ENCODE data around the gene FAM171A2. TPM values are rescaled to one million over a fixed set of nuclear protein-coding genes. Genes with fewer than 3 reads are reported as not detected.

Gene FAM171A2
- total and polyA plus RNA-seq, 2 donors from 2014 or later = 0.94 to 1.6 TPM

GRCh38 chr17:44346064-44346844, 17.4 kb downstream of the FAM171A2 start:
- H3K4me1 ChIP-seq (ENCODE audit: control insufficient read depth in 2 of 3, insufficient read depth in 2 of 3, low read depth in 1 of 3, low read length in 3 of 3) = peaks cover 0 to 13% (median 0%) of the 10 kb centered on the region in 3 donors
- no peaks in the 10 kb centered on the region for H3K27me3 ChIP-seq (ENCODE audit: control insufficient read depth, insufficient read depth, low read length)
- H3K36me3 ChIP-seq (ENCODE audit: control insufficient read depth in 2 of 3, insufficient read depth in 3 of 3, low read length in 3 of 3) = peaks cover 0 to 6% (median 2%) of the 10 kb centered on the region in 3 donors
- FAIRE-seq (no peak), DNase-seq (no peak)
- H3K9me3 ChIP-seq (ENCODE audit: control insufficient read depth in 2 of 3, insufficient read depth in 1 of 3, low read length in 3 of 3) = no peaks in the 10 kb centered on the region
- peak overlapping the region in 2 of 3 donors; percentile 93 to 99 for H3K9ac ChIP-seq (ENCODE audit: low read length in 3 of 3)
- no peak overlapping the region for H3K27ac ChIP-seq (ENCODE audit: low read depth in 2 of 2, low read length in 2 of 2)
- no peak for TF ChIP-seq CTCF (IDR thresholded peaks at IDR 0.05; ENCODE audit: borderline replicate concordance, extremely low read depth, insufficient read depth)
- intact Hi-C loops (cut with DNase I) = no loop called here
- H3K4me3 ChIP-seq (ENCODE audit: low read length in 3 of 3) = peak overlapping the region in 2 of 3 donors; percentile 97 to 99

GRCh38 chr17:44345454-44346026, 18.1 kb downstream of the FAM171A2 start:
- intact Hi-C loops (cut with DNase I) = no loop called here
- peak; percentile 77 to 95 (median 87) for DNase-seq
- H3K27me3 ChIP-seq (ENCODE audit: control insufficient read depth, insufficient read depth, low read length) = no peaks in the 10 kb centered on the region
- peak; percentile 54 for TF ChIP-seq CTCF (IDR thresholded peaks at IDR 0.05; ENCODE audit: borderline replicate concordance, extremely low read depth, insufficient read depth)
- H3K9ac ChIP-seq (ENCODE audit: low read length in 3 of 3) = peak overlapping the region; percentile 46 to 99 (median 93)
- no peaks in the 10 kb centered on the region for H3K36me3 ChIP-seq (ENCODE audit: control insufficient read depth in 2 of 3, insufficient read depth in 3 of 3, low read length in 3 of 3)
- no peak for FAIRE-seq
- H3K4me1 ChIP-seq (ENCODE audit: control insufficient read depth in 2 of 3, insufficient read depth in 2 of 3, low read depth in 1 of 3, low read length in 3 of 3) = peaks cover 0 to 13% (median 0%) of the 10 kb centered on the region in 3 donors
- peak overlapping the region; percentile 74 to 99 (median 97) for H3K4me3 ChIP-seq (ENCODE audit: low read length in 3 of 3)
- H3K27ac ChIP-seq (ENCODE audit: low read depth in 2 of 2, low read length in 2 of 2) = peak overlapping the region; percentile 71 to 77
- no peaks in the 10 kb centered on the region for H3K9me3 ChIP-seq (ENCODE audit: control insufficient read depth in 2 of 3, insufficient read depth in 1 of 3, low read length in 3 of 3)

DNA sequence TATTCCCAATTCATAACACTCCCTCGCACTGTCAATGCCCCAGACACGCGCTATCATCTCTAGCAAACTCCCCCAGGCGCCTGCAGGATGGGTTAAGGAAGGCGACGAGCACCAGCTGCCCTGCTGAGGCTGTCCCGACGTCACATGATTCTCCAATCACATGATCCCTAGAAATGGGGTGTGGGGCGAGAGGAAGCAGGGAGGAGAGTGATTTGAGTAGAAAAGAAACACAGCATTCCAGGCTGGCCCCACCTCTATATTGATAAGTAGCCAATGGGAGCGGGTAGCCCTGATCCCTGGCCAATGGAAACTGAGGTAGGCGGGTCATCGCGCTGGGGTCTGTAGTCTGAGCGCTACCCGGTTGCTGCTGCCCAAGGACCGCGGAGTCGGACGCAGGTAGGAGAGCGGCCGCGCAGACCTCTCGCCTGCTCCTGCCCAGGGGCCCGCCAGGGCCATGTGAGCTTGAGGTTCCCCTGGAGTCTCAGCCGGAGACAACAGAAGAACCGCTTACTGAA, 18.7 kb downstream of the FAM171A2 start, which contains the start of gene GRN:
Gene GRN (plus strand): TSS at position 364 of the 515 bp plus-strand sequence. CDS start 3,863 bp downstream, outside the sequence.
- DNase-seq (peak; percentile 96 to 100 (median 98)), FAIRE-seq (peak; percentile 92)
- no peaks in the 10 kb centered on the region for H3K36me3 ChIP-seq (ENCODE audit: control insufficient read depth in 2 of 3, insufficient read depth in 3 of 3, low read length in 3 of 3)
- intact Hi-C loops (cut with DNase I) = no loop called here
- peak within 1 kb of the TSS; percentile 46 to 99 (median 93) for H3K9ac ChIP-seq (ENCODE audit: low read length in 3 of 3)
- H3K4me1 ChIP-seq (ENCODE audit: control insufficient read depth in 2 of 3, insufficient read depth in 2 of 3, low read depth in 1 of 3, low read length in 3 of 3) = peaks cover 0 to 13% (median 0%) of the 10 kb centered on the region in 3 donors
- H3K9me3 ChIP-seq (ENCODE audit: control insufficient read depth in 2 of 3, insufficient read depth in 1 of 3, low read length in 3 of 3) = no peaks in the 10 kb centered on the region
- peak within 1 kb of the TSS; percentile 74 to 99 (median 97) for H3K4me3 ChIP-seq (ENCODE audit: low read length in 3 of 3)
- TF ChIP-seq CTCF (IDR thresholded peaks at IDR 0.05; ENCODE audit: borderline replicate concordance, extremely low read depth, insufficient read depth) = peak; percentile 3
- H3K27ac ChIP-seq (ENCODE audit: low read depth in 2 of 2, low read length in 2 of 2) = peak within 1 kb of the TSS; percentile 71 to 77
- H3K27me3 ChIP-seq (ENCODE audit: control insufficient read depth, insufficient read depth, low read length) = no peaks in the 10 kb centered on the region
